Cardiac fibroblast (primary cell): ENCODE data around the gene KRTAP5-6.
"Not testable (repeated sequence)": the region's sequence is repeated elsewhere in the genome, so short reads cannot be mapped to it uniquely, and the experiment has no call there.

Experiments
- DNase-seq, 2 donors: peaks; one replicate each; pipeline versions ENCODE4 v3.0.0 to v3.0.0-alpha.2; 2010; ENCODE audit warnings: low read depth in 2 of 2
- H3K4me3 ChIP-seq, 2 donors: replicated peaks in 1 of 2; 1 replicate in 1 of 2; 2 replicates in 1 of 2; pipeline ENCODE4 v1.5.1; 2011; ENCODE audit warnings: low read depth in 2 of 2, low read length in 2 of 2, mild to moderate bottlenecking in 2 of 2, moderate library complexity in 1 of 2
- CTCF ChIP-seq: IDR thresholded peaks from one replicate; pipeline ENCODE4 v1.5.1; 2011; ENCODE audit warnings: low read depth, mild to moderate bottlenecking, low read length, inconsistent platforms

Gene KRTAP5-6

GRCh38 chr11:1656061-1656441, 40.9 kb upstream of the KRTAP5-6 start:
- TF ChIP-seq CTCF = no peak

DNA sequence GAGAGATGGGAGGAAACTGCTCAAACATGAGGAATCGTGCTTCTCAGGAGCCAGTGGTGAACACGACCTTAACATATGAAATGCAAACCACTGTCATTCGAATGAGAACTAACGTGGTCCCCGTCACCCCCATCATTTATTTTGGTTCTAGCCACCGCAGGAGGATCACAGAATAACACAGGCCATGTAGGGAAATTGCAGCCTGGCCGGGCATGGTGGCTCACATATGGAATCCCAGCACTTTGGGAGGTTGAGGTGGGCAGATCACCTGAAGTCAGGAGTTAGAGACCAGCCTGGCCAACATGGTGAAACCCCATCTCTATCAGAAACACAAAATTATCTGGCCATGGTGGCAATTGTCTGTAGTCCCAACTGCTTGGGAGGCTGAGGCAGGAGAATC, 40.3 kb upstream of the KRTAP5-6 start:
- no peak for DNase-seq
- TF ChIP-seq CTCF = no peak
- no peak overlapping the region for H3K4me3 ChIP-seq

More at GRCh38 chr11:1656061-1656441, 40.9 kb upstream of the KRTAP5-6 start:
- no peak for DNase-seq
- H3K4me3 ChIP-seq = no peak overlapping the region

GRCh38 chr11:1659506-1659905, 37.5 kb upstream of the KRTAP5-6 start:
- no peak overlapping the region for H3K4me3 ChIP-seq
- DNase-seq = no peak
- TF ChIP-seq CTCF = no peak

- DNase-seq = no peak
- H3K4me3 ChIP-seq = no peak overlapping the region
- TF ChIP-seq CTCF = no peak
Measured at GRCh38 chr11:1660111-1660867, 36.7 kb upstream of the KRTAP5-6 start.

DNA sequence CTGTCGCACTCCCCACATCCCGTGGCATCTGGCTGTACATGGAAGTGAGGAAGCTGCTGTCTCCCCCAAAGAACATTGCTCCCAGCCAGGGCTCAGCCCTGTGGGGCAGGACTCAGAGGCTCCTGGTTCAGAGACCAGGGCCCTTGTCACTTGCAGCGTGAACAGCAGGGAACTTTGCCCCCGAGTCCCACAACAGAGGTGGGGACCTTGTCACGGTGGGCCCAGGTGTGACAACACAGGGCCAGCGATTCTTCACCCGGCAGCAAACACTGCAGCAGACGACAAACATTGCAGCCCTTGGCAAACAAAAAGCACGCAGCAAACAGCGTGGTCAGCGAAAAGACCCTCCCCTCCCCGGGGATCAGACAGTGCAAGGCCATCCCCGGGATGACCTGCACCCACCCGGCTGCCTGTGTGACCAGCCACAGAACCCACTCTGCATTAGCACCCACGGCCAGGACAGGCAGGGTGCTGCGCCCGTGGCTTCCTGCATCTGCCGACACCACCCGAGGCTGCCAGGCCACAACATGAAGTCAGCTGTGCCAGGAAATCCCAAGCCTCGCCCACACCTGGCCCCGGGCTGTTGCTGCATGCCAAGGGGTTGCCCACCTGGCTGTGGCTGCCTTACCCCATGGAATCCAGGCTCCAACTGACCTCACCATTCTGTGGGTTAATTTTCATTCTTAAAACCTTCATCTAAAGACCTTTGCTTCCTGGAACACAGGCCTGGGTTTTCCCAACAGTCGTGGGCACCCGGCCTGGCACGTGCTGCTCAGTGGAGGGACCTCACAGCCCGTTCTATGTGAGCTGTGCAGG, 35.3 kb upstream of the KRTAP5-6 start:
- DNase-seq, H3K4me3 ChIP-seq: not testable (repeated sequence)

DNA sequence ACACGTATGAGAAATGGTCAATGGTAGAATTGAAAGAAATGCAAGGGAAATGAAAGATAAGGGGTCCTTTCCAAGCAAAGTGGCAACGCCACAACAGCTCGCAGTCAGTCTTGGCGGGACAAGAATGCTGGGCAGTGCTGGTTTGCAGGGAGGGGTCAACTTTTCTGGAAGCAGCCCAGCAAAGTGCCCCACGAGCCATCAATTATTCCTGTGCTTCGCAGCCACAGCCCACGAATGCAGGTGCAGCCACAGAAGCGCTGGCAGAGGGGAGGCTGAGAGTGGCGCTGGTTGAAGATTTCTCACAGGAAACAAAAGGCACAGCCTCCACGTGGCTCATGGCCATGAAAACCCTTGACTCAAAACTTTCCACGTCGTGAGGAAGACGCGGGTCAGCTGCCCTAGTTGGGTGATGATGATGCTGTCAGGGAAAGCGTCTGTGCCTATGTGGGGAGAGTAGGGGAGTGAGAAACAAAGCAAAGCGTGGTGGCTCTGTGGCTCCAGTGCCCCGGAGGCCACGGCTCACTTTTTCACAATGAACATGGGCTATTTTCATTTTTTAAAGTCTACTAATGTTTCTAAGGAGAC, 34.2 kb upstream of the KRTAP5-6 start:
- not testable (repeated sequence) for DNase-seq, H3K4me3 ChIP-seq

DNA sequence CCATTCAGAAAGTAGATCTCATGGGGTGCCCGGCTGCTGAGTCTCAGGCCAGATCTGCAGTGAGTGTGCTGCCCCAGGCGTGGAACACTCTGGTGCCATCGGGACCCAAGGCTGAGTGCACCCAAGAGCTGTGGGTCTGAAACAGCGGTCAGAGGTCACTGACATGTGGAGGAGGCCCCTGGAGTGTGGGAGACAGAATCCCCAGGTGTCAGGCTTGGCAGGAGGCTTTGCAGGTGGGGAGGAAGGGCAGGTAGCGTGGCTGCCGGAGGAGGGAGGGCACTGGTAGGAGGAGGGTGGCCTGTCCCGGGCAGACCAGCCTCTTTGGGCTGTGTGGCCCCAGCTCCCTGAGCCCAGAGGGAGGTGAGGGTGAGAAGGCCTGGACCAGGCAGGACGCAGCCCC, 31.7 kb upstream of the KRTAP5-6 start:
- no peak for TF ChIP-seq CTCF
- no peak for DNase-seq
- H3K4me3 ChIP-seq = no peak overlapping the region
